Endothelial cell of umbilical vein (primary cell): Measurements from ENCODE around the gene TOPAZ1.

Experiments used
- FOS ChIP-seq: IDR thresholded peaks from 2 replicates; pipeline ENCODE4 v1.6.1; 2011; ENCODE audit warnings: mild to moderate bottlenecking, low read length, moderate library complexity, borderline replicate concordance; ENCODE audit not compliant: insufficient read depth
- POLR2AphosphoS5 ChIP-seq: IDR thresholded peaks from 2 replicates; pipeline ENCODE4 v1.6.1; 2012; ENCODE audit warnings: low read depth, mild to moderate bottlenecking, control low read depth, low read length, moderate library complexity; ENCODE audit not compliant: insufficient read depth
- TF ChIP-seq, protein P1 (sequence below), 2 donors: IDR thresholded peaks; 1 replicate in 1 of 2; 2 replicates in 1 of 2; pipeline ENCODE4 v1.5.1; 2011; ENCODE audit warnings: low read length in 2 of 2, mild to moderate bottlenecking in 2 of 2, moderate library complexity in 2 of 2, control low read depth in 1 of 2, inconsistent platforms in 1 of 2, low read depth in 1 of 2; ENCODE audit not compliant: insufficient read depth in 1 of 2; ENCODE audit errors: extremely low read depth in 1 of 2

- TF ChIP-seq POLR2AphosphoS5 (no peak), FOS (no peak)
- TF ChIP-seq, protein P1, sequence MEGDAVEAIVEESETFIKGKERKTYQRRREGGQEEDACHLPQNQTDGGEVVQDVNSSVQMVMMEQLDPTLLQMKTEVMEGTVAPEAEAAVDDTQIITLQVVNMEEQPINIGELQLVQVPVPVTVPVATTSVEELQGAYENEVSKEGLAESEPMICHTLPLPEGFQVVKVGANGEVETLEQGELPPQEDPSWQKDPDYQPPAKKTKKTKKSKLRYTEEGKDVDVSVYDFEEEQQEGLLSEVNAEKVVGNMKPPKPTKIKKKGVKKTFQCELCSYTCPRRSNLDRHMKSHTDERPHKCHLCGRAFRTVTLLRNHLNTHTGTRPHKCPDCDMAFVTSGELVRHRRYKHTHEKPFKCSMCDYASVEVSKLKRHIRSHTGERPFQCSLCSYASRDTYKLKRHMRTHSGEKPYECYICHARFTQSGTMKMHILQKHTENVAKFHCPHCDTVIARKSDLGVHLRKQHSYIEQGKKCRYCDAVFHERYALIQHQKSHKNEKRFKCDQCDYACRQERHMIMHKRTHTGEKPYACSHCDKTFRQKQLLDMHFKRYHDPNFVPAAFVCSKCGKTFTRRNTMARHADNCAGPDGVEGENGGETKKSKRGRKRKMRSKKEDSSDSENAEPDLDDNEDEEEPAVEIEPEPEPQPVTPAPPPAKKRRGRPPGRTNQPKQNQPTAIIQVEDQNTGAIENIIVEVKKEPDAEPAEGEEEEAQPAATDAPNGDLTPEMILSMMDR (IDR thresholded peaks at IDR 0.05; ENCODE audit: extremely low read depth in 1 of 2, insufficient read depth in 1 of 2, low read depth in 1 of 2, low read length in 2 of 2): peak; percentile 63 to 65
Measured at GRCh38 chr3:44323341-44323955, 81.8 kb downstream of the TOPAZ1 start.
